Left lung (tissue), 10 donors: ENCODE results near the gene SMAD2. TPM values are rescaled to one million over a fixed set of nuclear protein-coding genes. Genes with fewer than 3 reads are reported as not detected.
"Not testable (repeated sequence)": the region's sequence is repeated elsewhere in the genome, so short reads cannot be mapped to it uniquely, and the experiment has no call there.

Experiments used
- ATAC-seq: fragments of 200-7000 bp; cut with Tn5 transposase; one replicate; pipeline ENCODE4 v1.9.1; 2020; ENCODE audit warnings: moderate library complexity
- DNase-seq, 4 donors: peaks; one replicate each; pipeline ENCODE4 v3.0.0-alpha.2; 2013 to 2020
- H3K27ac ChIP-seq, 2 donors: fragments of 200-600 bp; sonication (generic) in 1 of 2; one replicate each; pipeline versions ENCODE4 v1.5.0 to v1.8.0; 2020 to 2021
- H3K27me3 ChIP-seq, 2 donors: fragments of 200-600 bp; sonication (generic) in 1 of 2; one replicate each; pipeline versions ENCODE4 v1.5.0 to v1.8.0; 2020 to 2021
- H3K36me3 ChIP-seq, 2 donors: fragments of 200-600 bp; sonication (generic) in 1 of 2; one replicate each; pipeline versions ENCODE4 v1.5.0 to v1.8.0; 2020 to 2021
- H3K4me1 ChIP-seq, 2 donors: fragments of 200-600 bp; one replicate each; pipeline ENCODE4 v1.8.0; 2021
- H3K4me3 ChIP-seq, 2 donors: fragments of 200-600 bp; sonication (generic) in 1 of 2; one replicate each; pipeline versions ENCODE4 v1.5.0 to v1.8.0; 2020 to 2021; ENCODE audit warnings: mild to moderate bottlenecking in 1 of 2
- H3K9me3 ChIP-seq, 2 donors: fragments of 200-600 bp; sonication (generic) in 1 of 2; one replicate each; pipeline versions ENCODE4 v1.5.0 to v1.8.0; 2020 to 2021
- intact Hi-C, 2 donors: fragments of 100-400 bp; cut with DNase I; formaldehyde crosslinking; loops; one replicate each; pipeline versions ENCODE4 v1.11.2 to v1.14.2; 2022
- polyA plus RNA-seq, 6 donors: library from polyadenylated mRNA; unstranded; fragments of 120-200 nt; gene quantifications; one replicate each; pipeline ENCODE4 v1.2.1, GENCODE V29; 2013; ENCODE audit not compliant: insufficient read length in 6 of 6
- total RNA-seq, 2 donors: library from RNA; stranded (reverse); fragmentation: NEBNext Ultra II Directional; extraction: Animal tissue kit (Norgen Biotek cat#: 25700); gene quantifications; one replicate each; pipeline ENCODE4 v1.2.1, GENCODE V29; 2021
- TF ChIP-seq, protein P1 (sequence below), 2 donors: fragments of 200-600 bp; sonication (generic) in 1 of 2; IDR thresholded peaks; one replicate each; pipeline versions ENCODE4 v1.5.0 to v1.8.0; 2021; ENCODE audit warnings: antibody characterized with exemption in 2 of 2
- donor health status: DM: no; HTN: yes; CAD: no.
- donor health status: DM: no; HTN: no; CAD: no.

The SMAD2 gene
- total and polyA plus RNA-seq, 8 donors = 75.9 to 143 (median 85.9) TPM

DNA sequence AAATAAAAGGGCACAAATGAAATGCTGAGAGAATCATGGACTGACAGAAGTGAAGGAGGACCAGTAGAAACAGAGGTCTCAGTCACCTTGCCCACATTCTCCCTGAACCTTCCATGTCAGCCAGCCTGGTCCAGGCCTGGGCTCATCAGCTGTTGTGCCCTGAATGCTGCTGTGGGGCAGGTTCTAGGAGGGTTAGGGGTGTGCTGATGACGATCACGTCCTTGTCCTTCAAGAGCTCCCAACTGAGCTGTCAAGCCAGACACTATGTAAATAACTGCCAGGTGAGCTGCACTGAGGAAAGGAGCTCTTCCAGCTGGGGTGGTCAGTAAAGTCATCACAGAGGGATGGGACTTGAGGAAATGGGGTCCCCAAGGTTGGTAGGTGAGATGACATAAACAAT is 156.5 kb downstream of the SMAD2 start:
- H3K4me3 ChIP-seq = no peak overlapping the region
- intact Hi-C loops = no loop called here

DNA sequence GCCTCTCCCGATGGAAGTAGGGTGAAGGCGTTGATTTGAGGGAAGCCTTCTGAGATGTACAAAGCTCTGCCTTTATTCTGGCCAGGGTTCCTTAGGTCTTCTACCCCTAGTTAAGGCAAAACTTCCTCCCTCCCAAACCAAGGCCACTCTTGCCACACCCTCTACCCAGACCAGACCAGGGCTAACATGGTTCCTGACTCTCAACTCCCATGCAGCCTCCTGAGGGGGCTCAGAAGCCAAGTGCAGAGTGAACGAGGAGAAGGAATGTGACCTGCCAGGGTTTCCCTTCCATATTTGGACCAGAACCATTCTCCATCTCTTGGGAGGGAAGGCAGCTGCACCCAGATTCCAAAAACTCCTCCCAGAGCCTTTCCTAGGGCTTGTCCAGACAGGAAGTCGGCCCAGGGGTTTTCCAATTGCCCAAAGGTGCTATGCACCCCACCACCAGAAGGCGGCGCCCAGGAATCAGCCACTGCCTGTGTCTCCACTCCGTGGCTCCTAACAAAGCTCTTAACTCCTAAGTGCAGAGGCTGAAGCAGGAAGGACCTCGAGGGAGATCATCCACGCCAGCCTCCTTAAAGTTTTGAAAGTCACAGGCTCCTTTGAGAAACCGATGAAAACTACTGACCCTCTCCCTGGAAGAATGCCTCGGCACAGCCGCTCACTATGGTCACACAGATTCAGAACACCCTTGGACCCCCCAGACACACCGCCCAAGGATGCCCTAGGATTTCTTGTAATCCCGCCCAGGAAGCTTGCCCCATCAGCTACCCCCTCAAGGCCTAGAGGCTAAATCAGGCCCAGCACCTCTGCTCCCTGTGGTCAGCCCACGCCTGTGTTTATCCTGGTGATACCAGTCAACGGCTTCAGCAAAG is 157.8 kb downstream of the SMAD2 start:
- intact Hi-C loops = no loop called here
- H3K27me3 ChIP-seq = no peaks in the 10 kb centered on the region
- no peaks in the 10 kb centered on the region for H3K9me3 ChIP-seq
- TF ChIP-seq, protein P1, sequence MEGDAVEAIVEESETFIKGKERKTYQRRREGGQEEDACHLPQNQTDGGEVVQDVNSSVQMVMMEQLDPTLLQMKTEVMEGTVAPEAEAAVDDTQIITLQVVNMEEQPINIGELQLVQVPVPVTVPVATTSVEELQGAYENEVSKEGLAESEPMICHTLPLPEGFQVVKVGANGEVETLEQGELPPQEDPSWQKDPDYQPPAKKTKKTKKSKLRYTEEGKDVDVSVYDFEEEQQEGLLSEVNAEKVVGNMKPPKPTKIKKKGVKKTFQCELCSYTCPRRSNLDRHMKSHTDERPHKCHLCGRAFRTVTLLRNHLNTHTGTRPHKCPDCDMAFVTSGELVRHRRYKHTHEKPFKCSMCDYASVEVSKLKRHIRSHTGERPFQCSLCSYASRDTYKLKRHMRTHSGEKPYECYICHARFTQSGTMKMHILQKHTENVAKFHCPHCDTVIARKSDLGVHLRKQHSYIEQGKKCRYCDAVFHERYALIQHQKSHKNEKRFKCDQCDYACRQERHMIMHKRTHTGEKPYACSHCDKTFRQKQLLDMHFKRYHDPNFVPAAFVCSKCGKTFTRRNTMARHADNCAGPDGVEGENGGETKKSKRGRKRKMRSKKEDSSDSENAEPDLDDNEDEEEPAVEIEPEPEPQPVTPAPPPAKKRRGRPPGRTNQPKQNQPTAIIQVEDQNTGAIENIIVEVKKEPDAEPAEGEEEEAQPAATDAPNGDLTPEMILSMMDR (IDR thresholded peaks at IDR 0.05) = peak; percentile 80 to 86
- no peak overlapping the region for H3K27ac ChIP-seq
- no peak overlapping the region for H3K4me3 ChIP-seq
- H3K36me3 ChIP-seq = no peaks in the 10 kb centered on the region
- peak in 3 of 4 donors; percentile 37 to 91 (median 75) for DNase-seq
- no peaks in the 10 kb centered on the region for H3K4me1 ChIP-seq
- ATAC-seq = peak; percentile 98

More for the DNA sequence above, 156.5 kb downstream of the SMAD2 start:
- no peaks in the 10 kb centered on the region for H3K36me3 ChIP-seq
- no peaks in the 10 kb centered on the region for H3K27me3 ChIP-seq
- ATAC-seq (no peak), DNase-seq (no peak)
- TF ChIP-seq, protein P1 (IDR thresholded peaks at IDR 0.05) = no peak
- no peak overlapping the region for H3K27ac ChIP-seq
- no peaks in the 10 kb centered on the region for H3K4me1 ChIP-seq
- H3K9me3 ChIP-seq = no peaks in the 10 kb centered on the region

DNA sequence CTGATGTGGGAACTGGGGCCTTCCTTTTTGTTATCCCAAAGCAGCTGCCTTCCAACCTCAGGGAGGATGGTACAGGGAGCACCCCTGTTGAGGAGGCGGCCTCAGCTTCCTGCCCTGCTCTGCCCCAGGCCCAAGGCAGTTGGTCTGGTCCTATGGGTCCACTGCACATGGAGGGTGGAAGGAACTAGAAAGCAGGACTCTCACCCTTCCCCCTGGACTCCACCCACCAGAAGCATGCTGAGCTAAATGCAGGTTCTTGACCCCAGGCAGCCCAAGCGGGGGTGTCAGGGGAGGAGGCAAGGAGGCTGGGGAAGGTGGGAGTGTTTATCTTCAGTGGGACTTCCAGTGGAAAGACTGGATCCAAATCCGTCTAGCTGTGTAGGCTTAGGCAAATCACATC is 158.5 kb downstream of the SMAD2 start:
- Histone ChIP-seq H3K4me3 (no peak overlapping the region), H3K4me1 (no peaks in the 10 kb centered on the region), H3K36me3 (no peaks in the 10 kb centered on the region), H3K27me3 (no peaks in the 10 kb centered on the region), H3K9me3 (no peaks in the 10 kb centered on the region), H3K27ac (no peak overlapping the region)
- intact Hi-C loops = no loop called here
- no peak for DNase-seq
- TF ChIP-seq, protein P1 (IDR thresholded peaks at IDR 0.05) = no peak
- ATAC-seq = no peak

DNA sequence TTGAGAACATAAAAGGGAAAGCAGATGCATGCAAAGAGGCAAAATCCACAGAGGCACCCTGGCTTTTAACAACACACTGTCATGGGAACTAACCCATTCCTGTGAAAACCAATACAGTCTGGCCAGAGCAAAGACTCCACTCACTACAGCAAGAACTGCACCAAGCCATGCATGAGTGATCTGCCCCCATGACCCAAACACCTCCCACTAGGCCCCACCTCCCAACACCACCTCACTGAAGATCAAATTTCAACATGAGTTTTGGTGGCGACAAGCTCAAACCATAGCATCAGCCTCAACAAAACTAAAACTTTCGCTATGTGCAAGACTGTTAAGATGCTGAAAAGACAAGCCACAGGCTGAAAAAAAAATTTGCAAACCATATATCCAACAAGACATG is 162.8 kb downstream of the SMAD2 start:
- intact Hi-C loops = no loop called here
- H3K27ac ChIP-seq = no peak overlapping the region

DNA sequence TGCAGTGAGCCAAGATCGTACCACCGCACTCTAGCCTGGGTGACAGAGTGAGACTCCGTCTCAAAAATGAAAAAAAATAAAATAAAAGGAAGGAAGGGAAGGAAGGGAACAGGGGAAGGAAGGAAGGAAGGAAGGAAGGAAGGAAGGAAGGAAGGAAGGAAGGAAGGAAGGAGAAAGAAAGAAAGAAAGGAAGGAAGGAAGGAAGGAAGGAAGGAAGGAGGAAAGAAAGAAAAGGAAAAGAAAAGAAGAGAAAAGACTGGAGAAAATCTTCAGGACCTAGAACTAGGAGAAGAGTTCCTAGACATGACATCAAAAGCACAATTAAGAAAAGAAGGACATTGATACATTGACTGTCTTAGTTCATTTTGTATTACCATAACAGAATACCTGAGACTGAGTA is 163.3 kb downstream of the SMAD2 start:
- H3K9me3 ChIP-seq, DNase-seq, H3K4me3 ChIP-seq, H3K27me3 ChIP-seq, intact Hi-C loops, H3K36me3 ChIP-seq, ATAC-seq, H3K4me1 ChIP-seq, H3K27ac ChIP-seq: not testable (repeated sequence)

More for the DNA sequence above, 162.8 kb downstream of the SMAD2 start:
- DNase-seq = no peak
- no peaks in the 10 kb centered on the region for H3K9me3 ChIP-seq
- no peaks in the 10 kb centered on the region for H3K36me3 ChIP-seq
- H3K4me1 ChIP-seq = no peaks in the 10 kb centered on the region
- no peaks in the 10 kb centered on the region for H3K27me3 ChIP-seq
- ATAC-seq = no peak
- H3K4me3 ChIP-seq = no peak overlapping the region
- TF ChIP-seq, protein P1 (IDR thresholded peaks at IDR 0.05) = no peak
